IMR-90 (cell line): ENCODE data around the gene KMT2A.

Experiments
- CEBPB ChIP-seq: IDR thresholded peaks from 2 replicates; pipeline ENCODE4 v1.6.1; 2012; ENCODE audit warnings: low read depth, low read length, improper control_type of control experiment
- TF ChIP-seq, protein P1 (sequence below): conservative IDR thresholded peaks from 2 replicates; pipeline ENCODE4 v1.5.1; 2012; ENCODE audit warnings: mild to moderate bottlenecking, low read depth, low read length, improper control_type of control experiment

- no peak for TF ChIP-seq CEBPB
- TF ChIP-seq, protein P1, sequence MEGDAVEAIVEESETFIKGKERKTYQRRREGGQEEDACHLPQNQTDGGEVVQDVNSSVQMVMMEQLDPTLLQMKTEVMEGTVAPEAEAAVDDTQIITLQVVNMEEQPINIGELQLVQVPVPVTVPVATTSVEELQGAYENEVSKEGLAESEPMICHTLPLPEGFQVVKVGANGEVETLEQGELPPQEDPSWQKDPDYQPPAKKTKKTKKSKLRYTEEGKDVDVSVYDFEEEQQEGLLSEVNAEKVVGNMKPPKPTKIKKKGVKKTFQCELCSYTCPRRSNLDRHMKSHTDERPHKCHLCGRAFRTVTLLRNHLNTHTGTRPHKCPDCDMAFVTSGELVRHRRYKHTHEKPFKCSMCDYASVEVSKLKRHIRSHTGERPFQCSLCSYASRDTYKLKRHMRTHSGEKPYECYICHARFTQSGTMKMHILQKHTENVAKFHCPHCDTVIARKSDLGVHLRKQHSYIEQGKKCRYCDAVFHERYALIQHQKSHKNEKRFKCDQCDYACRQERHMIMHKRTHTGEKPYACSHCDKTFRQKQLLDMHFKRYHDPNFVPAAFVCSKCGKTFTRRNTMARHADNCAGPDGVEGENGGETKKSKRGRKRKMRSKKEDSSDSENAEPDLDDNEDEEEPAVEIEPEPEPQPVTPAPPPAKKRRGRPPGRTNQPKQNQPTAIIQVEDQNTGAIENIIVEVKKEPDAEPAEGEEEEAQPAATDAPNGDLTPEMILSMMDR, result no peak
Observed at GRCh38 chr11:118530683-118531596, 94.6 kb downstream of the KMT2A start, which contains the start of gene TMEM25.
